ENCODE data around the gene LAMA3. TPM values are rescaled to one million over a fixed set of nuclear protein-coding genes. Genes with fewer than 3 reads are reported as not detected.

The LAMA3 gene
- total and polyA plus RNA-seq, 2 experiments from 2014 or later = 3.9 to 4.9 TPM

- Histone ChIP-seq H3K27ac (ENCODE audit: low read depth) (no peak overlapping the region), H3K4me2 (no peak overlapping the region), H3F3A (replicated peaks; ENCODE audit: low read depth) (no peaks in the 10 kb centered on the region), H2AFZ (no peak overlapping the region), H3K4me1 (ENCODE audit: insufficient read depth) (no peaks in the 10 kb centered on the region), H3K9me2 (ENCODE audit: insufficient read depth) (peaks cover 16% of the 10 kb centered on the region; the same call in 1 of the 2 replicates), H3K79me2 (replicated peaks; ENCODE audit: insufficient read depth) (no peaks in the 10 kb centered on the region), H4K20me1 (replicated peaks; ENCODE audit: insufficient read depth) (no peaks in the 10 kb centered on the region), H3K36me3 (ENCODE audit: insufficient read depth) (no peaks in the 10 kb centered on the region), H3K27me3 (ENCODE audit: insufficient read depth) (no peaks in the 10 kb centered on the region), H3K4me3 (no peak overlapping the region)
- H3K4me3 Mint-ChIP-seq = no peak overlapping the region
- peaks cover 4% of the 10 kb centered on the region; the same call in 2 of the 3 replicates for H3K4me1 Mint-ChIP-seq
- no peak overlapping the region for H3K27ac Mint-ChIP-seq
- H3K9me3 Mint-ChIP-seq = peaks cover 5% of the 10 kb centered on the region; the same call in 1 of the 3 replicates
- H3K27me3 Mint-ChIP-seq (ENCODE audit: insufficient read depth, low read depth, poor library complexity) = no peaks in the 10 kb centered on the region
- no peak for DNase-seq (ENCODE audit: low spot score)
- H3K36me3 Mint-ChIP-seq (ENCODE audit: low read depth) = no peaks in the 10 kb centered on the region
- TF ChIP-seq CTCF (conservative IDR thresholded peaks at IDR 0.05; ENCODE audit: low read depth in 2 of 2) (no peak), POLR2AphosphoS5 (IDR thresholded peaks at IDR 0.05; ENCODE audit: low read depth) (no peak), JUNB (IDR thresholded peaks at IDR 0.05; ENCODE audit: unreplicated experiment) (no peak), STAT1 (IDR thresholded peaks at IDR 0.05; ENCODE audit: unreplicated experiment) (no peak), ZNF114 (CRISPR knock-in tag; IDR thresholded peaks at IDR 0.05) (no peak), ZNF331 (CRISPR knock-in tag; IDR thresholded peaks at IDR 0.05; ENCODE audit: low read depth) (no peak), EZH2phosphoT487 (IDR thresholded peaks at IDR 0.05; ENCODE audit: unreplicated experiment) (no peak), NANOG (IDR thresholded peaks at IDR 0.05; ENCODE audit: borderline replicate concordance) (no peak), ZNF462 (CRISPR knock-in tag; IDR thresholded peaks at IDR 0.05) (no peak), EZH2 (IDR thresholded peaks at IDR 0.05; ENCODE audit: low read depth, unreplicated experiment) (no peak)
- TF ChIP-seq, protein P1, sequence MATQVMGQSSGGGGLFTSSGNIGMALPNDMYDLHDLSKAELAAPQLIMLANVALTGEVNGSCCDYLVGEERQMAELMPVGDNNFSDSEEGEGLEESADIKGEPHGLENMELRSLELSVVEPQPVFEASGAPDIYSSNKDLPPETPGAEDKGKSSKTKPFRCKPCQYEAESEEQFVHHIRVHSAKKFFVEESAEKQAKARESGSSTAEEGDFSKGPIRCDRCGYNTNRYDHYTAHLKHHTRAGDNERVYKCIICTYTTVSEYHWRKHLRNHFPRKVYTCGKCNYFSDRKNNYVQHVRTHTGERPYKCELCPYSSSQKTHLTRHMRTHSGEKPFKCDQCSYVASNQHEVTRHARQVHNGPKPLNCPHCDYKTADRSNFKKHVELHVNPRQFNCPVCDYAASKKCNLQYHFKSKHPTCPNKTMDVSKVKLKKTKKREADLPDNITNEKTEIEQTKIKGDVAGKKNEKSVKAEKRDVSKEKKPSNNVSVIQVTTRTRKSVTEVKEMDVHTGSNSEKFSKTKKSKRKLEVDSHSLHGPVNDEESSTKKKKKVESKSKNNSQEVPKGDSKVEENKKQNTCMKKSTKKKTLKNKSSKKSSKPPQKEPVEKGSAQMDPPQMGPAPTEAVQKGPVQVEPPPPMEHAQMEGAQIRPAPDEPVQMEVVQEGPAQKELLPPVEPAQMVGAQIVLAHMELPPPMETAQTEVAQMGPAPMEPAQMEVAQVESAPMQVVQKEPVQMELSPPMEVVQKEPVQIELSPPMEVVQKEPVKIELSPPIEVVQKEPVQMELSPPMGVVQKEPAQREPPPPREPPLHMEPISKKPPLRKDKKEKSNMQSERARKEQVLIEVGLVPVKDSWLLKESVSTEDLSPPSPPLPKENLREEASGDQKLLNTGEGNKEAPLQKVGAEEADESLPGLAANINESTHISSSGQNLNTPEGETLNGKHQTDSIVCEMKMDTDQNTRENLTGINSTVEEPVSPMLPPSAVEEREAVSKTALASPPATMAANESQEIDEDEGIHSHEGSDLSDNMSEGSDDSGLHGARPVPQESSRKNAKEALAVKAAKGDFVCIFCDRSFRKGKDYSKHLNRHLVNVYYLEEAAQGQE (IDR thresholded peaks at IDR 0.05; ENCODE audit: unreplicated experiment) = no peak
- TF ChIP-seq, protein P2, sequence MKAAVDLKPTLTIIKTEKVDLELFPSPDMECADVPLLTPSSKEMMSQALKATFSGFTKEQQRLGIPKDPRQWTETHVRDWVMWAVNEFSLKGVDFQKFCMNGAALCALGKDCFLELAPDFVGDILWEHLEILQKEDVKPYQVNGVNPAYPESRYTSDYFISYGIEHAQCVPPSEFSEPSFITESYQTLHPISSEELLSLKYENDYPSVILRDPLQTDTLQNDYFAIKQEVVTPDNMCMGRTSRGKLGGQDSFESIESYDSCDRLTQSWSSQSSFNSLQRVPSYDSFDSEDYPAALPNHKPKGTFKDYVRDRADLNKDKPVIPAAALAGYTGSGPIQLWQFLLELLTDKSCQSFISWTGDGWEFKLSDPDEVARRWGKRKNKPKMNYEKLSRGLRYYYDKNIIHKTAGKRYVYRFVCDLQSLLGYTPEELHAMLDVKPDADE (IDR thresholded peaks at IDR 0.05) = no peak
- no peak for ATAC-seq
Measured at GRCh38 chr18:23802817-23803216, 113.6 kb downstream of the LAMA3 start.
